ENCODE results near the gene CRYBB1.
"Not testable (repeated sequence)": the region's sequence is repeated elsewhere in the genome, so short reads cannot be mapped to it uniquely, and the experiment has no call there.

CRYBB1 gene

DNA sequence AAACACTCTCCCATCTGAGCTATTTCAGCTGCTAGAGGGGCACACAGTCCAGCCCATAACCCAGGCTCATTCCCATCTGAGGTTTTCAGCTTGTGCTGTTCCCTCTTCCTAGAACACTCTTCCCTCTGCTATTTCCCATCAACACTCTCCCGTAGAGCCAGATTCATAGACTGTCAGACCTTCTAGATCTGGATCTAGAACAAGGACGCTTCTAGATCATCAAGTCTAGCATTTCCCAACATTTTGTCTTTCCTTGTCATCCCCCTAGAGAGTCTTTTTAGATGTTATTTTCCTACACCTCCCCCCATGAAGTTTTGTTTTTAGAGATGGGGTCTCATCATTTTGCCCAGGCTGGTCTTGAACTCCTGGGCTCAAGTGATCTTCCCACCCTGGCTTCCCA, 17.3 kb upstream of the CRYBB1 start:
- no peak for DNase-seq

GRCh38 chr22:26634189-26634588, 16.4 kb upstream of the CRYBB1 start:
- no peak for DNase-seq

DNA sequence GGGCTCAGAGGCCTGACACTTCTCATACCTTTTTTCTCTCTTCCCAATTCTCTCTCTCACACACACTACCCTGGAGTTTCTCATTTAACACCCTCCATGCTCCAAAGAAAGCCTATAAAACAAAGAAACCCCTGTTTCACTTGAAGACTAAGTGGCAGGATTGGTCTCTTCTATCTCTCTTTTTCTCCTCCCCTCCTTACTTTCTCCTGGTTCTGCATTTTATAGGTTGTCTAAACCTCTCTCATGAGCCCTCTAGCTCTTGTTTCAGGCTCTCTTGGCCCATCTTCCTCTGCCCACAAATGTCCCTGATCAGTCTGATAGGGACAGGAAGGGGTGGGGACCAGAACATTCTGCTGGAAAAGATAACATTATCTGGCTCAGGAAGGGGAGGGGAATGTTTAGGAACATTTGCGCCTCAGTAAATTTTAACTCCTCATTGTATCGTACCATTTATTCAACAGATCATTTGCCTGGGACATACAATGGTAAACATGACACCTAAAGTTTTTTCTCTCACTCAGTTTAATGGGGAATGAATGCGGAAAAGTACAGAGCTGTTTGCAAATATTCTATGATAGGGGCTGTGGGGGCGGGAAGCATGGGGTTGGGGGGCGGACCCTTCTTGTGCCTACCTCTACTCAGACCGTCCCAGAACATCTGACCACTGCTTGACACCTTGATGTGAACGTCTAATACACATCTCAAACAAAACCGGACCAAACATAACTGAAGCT, 14.8 kb upstream of the CRYBB1 start:
- no peak for DNase-seq

GRCh38 chr22:26631282-26631681, 13.5 kb upstream of the CRYBB1 start:
- no peak for DNase-seq

- no peak for DNase-seq
These were observed 12.3 kb upstream of the CRYBB1 start for GRCh38 chr22:26629988-26630761.

DNA sequence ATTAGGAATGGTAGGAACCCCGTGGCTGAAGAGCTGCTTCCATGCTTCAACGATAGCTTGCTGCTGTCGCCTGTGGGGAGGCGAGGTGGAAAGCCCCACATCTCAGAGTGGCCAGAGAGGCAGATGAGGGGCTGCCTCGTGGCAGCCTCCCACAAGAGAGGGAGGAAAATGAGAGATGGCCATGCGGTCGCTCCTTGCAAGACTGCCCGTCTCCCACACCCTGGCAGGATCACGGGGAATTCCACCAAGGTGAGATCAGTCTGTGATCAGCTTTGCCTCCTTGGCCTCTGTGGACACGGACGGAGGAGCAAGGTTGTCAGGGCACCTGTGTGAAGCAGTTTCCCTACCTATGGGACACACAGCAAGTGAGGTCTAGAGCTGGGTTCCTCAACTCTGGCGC, 7.0 kb upstream of the CRYBB1 start:
- DNase-seq, result no peak

DNA sequence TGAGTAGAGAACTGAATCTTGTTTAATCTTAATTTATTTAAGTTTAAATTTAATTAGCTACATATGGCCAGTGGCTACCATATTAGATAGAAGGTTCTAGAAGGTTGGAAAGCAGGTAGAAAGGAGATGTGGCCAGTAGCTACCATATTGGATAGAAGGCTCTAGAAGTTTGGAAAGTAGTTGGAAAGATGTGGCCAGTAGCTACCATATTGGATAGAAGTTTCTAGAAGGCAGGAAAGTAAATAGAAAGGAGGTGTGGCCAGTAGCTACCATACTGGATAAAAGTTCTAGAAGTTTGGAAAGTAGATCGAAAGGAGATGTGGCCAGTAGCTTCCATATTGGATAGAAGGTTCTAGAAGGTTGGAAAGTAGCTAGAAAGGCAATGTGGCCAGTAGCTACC, 6.2 kb upstream of the CRYBB1 start:
- DNase-seq, result no peak

- DNase-seq, result no peak
These were observed 3.8 kb upstream of the CRYBB1 start, which contains the start of gene CRYBA4 for GRCh38 chr22:26621663-26622062. TSS of gene CRYBA4 (plus strand) at chr22:26621963. CDS start at chr22:26622597, 634 bp downstream.

GRCh38 chr22:26620197-26620596, 2.4 kb upstream of the CRYBB1 start:
- no peak for DNase-seq

DNA sequence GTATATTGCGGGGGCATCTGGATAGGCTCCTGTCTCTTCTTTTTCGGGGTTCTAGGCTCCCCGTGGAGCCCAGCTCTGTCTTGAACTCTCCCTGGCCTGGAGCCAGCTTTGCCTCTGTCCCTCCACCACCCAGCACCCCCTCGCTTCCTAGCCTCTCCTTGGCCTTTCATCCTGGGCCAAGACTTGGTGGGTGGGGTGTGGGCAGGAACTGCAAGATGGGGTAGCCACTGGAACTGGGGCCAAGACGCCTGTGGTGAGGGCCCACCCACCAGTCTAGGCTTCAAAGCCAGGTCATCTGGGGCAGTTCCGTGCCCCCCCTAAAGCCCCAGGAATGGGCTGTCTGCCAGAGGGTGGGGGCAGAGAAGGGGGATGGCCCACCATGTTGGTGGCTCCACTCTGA, 1.7 kb upstream of the CRYBB1 start:
- no peak for DNase-seq

DNA sequence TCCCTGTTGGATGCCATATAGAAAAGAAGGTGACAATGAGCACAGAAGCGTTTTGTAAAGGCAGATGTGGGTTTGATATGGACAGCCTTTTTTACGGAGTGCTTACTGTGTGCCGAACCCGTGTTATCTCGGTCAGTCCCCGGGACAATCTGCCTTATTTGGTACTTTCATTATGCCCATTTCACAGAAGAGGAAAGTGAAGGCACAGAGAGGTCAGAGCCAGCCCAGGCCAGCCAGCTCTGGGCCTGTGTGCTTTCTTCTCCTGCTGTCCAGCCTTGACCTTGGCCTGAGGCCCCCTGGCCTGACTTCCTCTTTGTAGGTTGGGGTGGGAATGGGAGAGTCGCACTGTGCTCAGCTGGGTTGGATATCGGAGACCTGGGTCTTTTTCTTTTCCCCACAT, 628 bp upstream of the CRYBB1 start:
- no peak for DNase-seq

GRCh38 chr22:26616650-26617049, 1.2 kb downstream of the CRYBB1 start:
- no peak for DNase-seq

- DNase-seq, result no peak
These were observed 1.9 kb downstream of the CRYBB1 start for GRCh38 chr22:26615830-26616435.

GRCh38 chr22:26615149-26615548, 2.7 kb downstream of the CRYBB1 start:
- no peak for DNase-seq

DNA sequence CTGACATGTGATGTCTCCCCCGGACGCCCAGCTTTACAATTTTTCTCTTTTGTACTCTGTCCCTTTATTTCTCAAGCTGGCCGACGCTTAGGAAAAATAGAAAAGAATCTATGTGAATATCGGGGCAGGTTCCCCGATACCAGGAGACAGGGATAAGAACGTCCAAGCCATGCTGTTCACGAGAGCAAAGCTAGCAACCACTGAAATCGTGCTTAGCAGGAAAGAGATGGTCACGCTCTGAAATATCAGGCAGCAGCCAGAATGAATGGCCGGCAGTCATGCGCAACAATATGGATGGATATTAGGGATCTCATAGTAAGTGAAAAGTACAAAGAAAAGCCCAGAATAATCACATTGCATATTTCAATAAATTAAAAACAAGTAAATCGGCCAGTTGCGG, 3.5 kb downstream of the CRYBB1 start:
- no peak for DNase-seq

GRCh38 chr22:26613753-26614152, 4.1 kb downstream of the CRYBB1 start:
- DNase-seq, result not testable (repeated sequence)

DNA sequence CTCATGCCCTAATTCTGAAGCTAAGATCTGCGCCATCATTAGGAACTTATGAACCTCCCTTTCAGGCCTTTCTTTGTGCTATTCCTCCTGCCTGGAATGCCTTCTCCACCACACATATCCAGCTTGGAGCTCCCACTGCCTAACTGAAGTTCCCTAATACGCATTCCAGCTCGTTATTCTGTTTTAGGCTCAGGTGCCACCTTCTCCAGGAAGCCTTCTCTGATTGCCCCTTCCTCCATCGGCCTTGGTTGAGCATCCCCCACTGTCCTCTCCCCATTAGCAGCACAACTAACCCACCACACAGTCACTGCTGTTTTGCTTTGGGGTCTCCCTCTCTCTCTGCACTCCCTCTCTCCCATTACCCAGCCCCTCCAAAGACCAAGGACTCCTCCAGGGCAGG, 5.2 kb downstream of the CRYBB1 start:
- DNase-seq, result no peak

- DNase-seq, result no peak
These were observed 6.8 kb downstream of the CRYBB1 start for GRCh38 chr22:26610996-26611395.

- no peak for DNase-seq
These were observed 7.5 kb downstream of the CRYBB1 start for GRCh38 chr22:26610072-26610958.

GRCh38 chr22:26609287-26609686, 8.5 kb downstream of the CRYBB1 start:
- no peak for DNase-seq

DNA sequence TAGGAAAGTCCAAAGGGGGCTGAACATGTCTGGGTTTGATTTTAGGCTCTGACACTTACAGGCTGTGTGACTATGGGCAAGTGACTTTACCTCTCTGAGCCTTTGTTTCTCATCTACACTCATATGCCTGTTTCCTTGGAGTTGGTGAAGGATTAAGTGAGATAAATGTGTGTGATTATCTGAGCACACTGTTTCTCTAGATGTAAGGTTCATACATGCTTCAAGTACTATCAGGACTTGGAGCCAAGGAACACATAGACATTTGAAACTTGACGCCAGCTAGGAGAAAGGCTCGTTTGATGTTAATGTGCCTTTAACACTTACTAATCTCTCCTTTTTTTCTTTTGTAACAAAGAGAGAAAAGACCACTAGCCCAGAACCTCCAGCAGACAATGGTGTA, 9.7 kb downstream of the CRYBB1 start:
- DNase-seq, result no peak

DNA sequence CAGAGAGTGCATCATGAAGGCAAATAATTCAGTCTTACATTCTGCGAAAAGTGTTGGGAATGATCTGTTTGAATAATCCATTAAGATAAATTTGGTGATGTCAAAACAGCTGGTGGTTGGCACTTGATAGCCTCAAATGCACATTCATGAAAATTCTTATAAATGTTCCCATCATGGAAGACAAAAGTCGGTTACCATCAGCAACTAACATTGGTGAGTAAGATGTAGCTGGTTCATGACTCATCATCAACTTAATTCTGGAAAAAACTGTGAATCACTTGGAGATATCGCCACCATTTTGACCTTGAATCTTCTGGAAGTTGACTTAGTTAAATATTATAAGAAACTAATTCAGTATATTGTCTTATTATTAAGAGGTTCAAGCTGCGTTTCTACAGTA, 11.2 kb downstream of the CRYBB1 start:
- DNase-seq, result no peak

DNA sequence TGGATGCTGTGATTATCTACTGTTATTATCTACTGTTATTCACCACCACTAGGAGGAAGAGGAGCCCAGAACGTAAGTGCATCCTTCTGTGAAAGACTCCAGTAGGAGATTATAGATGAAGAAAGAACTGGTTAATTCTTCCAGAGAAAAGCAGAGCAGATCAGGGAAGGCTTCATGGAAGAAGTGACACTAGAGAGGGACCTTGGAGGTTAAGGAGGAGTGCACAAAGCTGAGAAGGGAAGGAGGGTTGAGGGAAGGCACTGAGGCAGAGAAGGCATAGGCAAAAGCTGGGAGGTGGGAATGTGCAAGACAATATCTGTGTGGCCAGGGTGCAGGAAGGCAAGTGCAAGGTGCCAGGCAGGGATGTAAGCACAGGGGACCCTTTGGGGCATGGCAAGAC, 13.5 kb downstream of the CRYBB1 start:
- DNase-seq, result no peak
